HepG2 (cell line): ENCODE results near the gene SOS2. TPM values are rescaled to one million over a fixed set of nuclear protein-coding genes. Genes with fewer than 3 reads are reported as not detected.

ENCODE experiments used
- ATAC-seq: fragments of 200-7000 bp; cut with Tn5 transposase; 3 replicates; pipeline ENCODE4 v1.9.1; 2020; ENCODE audit warnings: mild to moderate bottlenecking, moderate library complexity
- BruUV-seq: library from RNA; stranded (reverse); fragments of 400-500 nt; replicated peaks from 2 replicates; lab custom pipeline; 2021; lab: Mats Ljungman, UMichigan
- CTCF ChIA-PET: fragments of 300-600 bp; formaldehyde crosslinking; extraction: SDS; loops from one replicate; lab custom pipeline; 2021; ENCODE audit warnings: low total read pairs, inconsistent platforms, low intra/inter-chr PET ratio; lab: Yijun Ruan, JAX
- POLR2A ChIA-PET: fragments of 350-600 bp; sonication (Branson Sonifier 250); formaldehyde crosslinking; loops from one replicate; lab custom pipeline; 2020; ENCODE audit warnings: antibody characterized with exemption, inconsistent platforms; lab: Yijun Ruan, JAX
- DNase-seq: peaks from one replicate; pipeline ENCODE4 v3.0.0-alpha.2; 2015; ENCODE audit warnings: low spot score
- FAIRE-seq: peaks from 3 replicates; lab custom pipeline; 2011; peaks lifted over from hg19 to GRCh38; lab: Jason Lieb, UNC
- H2AFZ ChIP-seq: one replicate; pipeline ENCODE4 v1.6.1; 2011; ENCODE audit warnings: low read length, inconsistent platforms
- H3K27ac ChIP-seq: fragments of 300-600 bp; 3 replicates; pipeline ENCODE4 v1.8.0; 2011; ENCODE audit warnings: mixed run types, mild to moderate bottlenecking, mixed read lengths, low read length, inconsistent platforms; ENCODE audit not compliant: insufficient read depth; ENCODE audit errors: extremely low read length
- H3K27me3 ChIP-seq, 2 experiments: fragments of 200-600 bp in 1 of 2; 2 replicates in 1 of 2; 3 replicates in 1 of 2; pipeline versions ENCODE4 v1.6.0 to v1.8.0; 2011; ENCODE audit warnings: low read length in 2 of 2, mild to moderate bottlenecking in 2 of 2, moderate library complexity in 2 of 2, inconsistent platforms in 1 of 2; ENCODE audit not compliant: insufficient read depth in 2 of 2, control insufficient read depth in 1 of 2
- H3K36me3 ChIP-seq, 2 experiments: fragments of 200-600 bp in 1 of 2; replicated peaks in 1 of 2; 2 replicates in 1 of 2; 3 replicates in 1 of 2; pipeline versions ENCODE4 v1.5.1 to v1.8.0; 2011; ENCODE audit warnings: low read length in 2 of 2, inconsistent platforms in 1 of 2; ENCODE audit not compliant: insufficient read depth in 2 of 2, control insufficient read depth in 1 of 2
- H3K4me1 ChIP-seq: 2 replicates; pipeline ENCODE4 v1.5.1; 2012; ENCODE audit warnings: low read length, inconsistent platforms; ENCODE audit not compliant: insufficient read depth
- H3K4me2 ChIP-seq: 2 replicates; pipeline ENCODE4 v1.6.0; 2011; ENCODE audit warnings: low read depth, low read length, inconsistent platforms
- H3K4me3 ChIP-seq, 3 experiments: fragments of 200-600 bp in 1 of 3; sonication (generic), shearing (Covaris generic) in 1 of 3; replicated peaks in 1 of 3; 2 replicates each; pipeline ENCODE4 v1.5.1; 2011 to 2016; ENCODE audit warnings: low read length in 3 of 3, inconsistent platforms in 2 of 3, low read depth in 2 of 3, mild to moderate bottlenecking in 2 of 3, control low read depth in 1 of 3, mixed read lengths in 1 of 3; ENCODE audit not compliant: insufficient read depth in 1 of 3
- H3K79me2 ChIP-seq: one replicate; pipeline ENCODE4 v1.6.1; 2011; ENCODE audit warnings: low read length, inconsistent platforms; ENCODE audit not compliant: insufficient read depth
- H3K9ac ChIP-seq: 2 replicates; pipeline ENCODE4 v1.6.0; 2011; ENCODE audit warnings: mild to moderate bottlenecking, low read depth, low read length, inconsistent platforms; ENCODE audit not compliant: insufficient read depth
- H3K9me3 ChIP-seq: 2 replicates; pipeline ENCODE4 v1.5.1; 2012; ENCODE audit warnings: mild to moderate bottlenecking, low read length
- H4K20me1 ChIP-seq: 2 replicates; pipeline ENCODE4 v1.6.0; 2011; ENCODE audit warnings: inconsistent platforms, mild to moderate bottlenecking, low read length, moderate library complexity; ENCODE audit not compliant: insufficient read depth
- CEBPG ChIP-seq: IDR thresholded peaks from 2 replicates; pipeline ENCODE4 v1.6.1; 2016
- EHMT2 ChIP-seq: fragments of 200-600 bp; sonication (generic); IDR thresholded peaks from 2 replicates; pipeline ENCODE4 v1.7.0; 2017; ENCODE audit warnings: antibody characterized with exemption, low read depth, low read length, borderline replicate concordance
- MYPOP ChIP-seq: sonication (generic); formaldehyde crosslinking; IDR thresholded peaks from 2 replicates; pipeline ENCODE4 v1.8.1; 2023; ENCODE audit warnings: mild to moderate bottlenecking, moderate library complexity, missing genetic modification reagents
- TMF1 ChIP-seq: sonication (generic); formaldehyde crosslinking; IDR thresholded peaks from 2 replicates; pipeline ENCODE4 v1.8.1; 2022; ENCODE audit warnings: low read depth, missing genetic modification reagents
- ZNF609 ChIP-seq: sonication (generic); formaldehyde crosslinking; IDR thresholded peaks from 2 replicates; pipeline ENCODE4 v1.4.0; 2020; ENCODE audit warnings: mild to moderate bottlenecking, missing genetic modification reagents, borderline replicate concordance
- in situ Hi-C: cut with HindIII; loops from 2 replicates; pipeline ENCODE4 v1.10.0; 2017; ENCODE audit warnings: low pct_unique_long_range_greater_than_20kb; ENCODE audit not compliant: extremely low pct_ligation_motif_present
- intact Hi-C: fragments of 100-400 bp; cut with micrococcal nuclease; formaldehyde crosslinking; loops from one replicate; pipeline ENCODE4 v1.10.0; 2022; ENCODE audit not compliant: unreplicated experiment
- polyA plus RNA-seq, 8 experiments: library from polyadenylated mRNA; depleted of rRNA in 3 of 8; stranded (reverse) in 7 of 8; unstranded in 1 of 8; fragments of >200 nt; fragmentation: Illumina TruSeq in 4 of 8; extraction: Trizol in 4 of 8; gene quantifications; 2 replicates each; pipeline versions ENCODE4 v1.2.1 to v1.2.3, GENCODE V29; 2011 to 2016; ENCODE audit warnings: low read depth in 4 of 8, missing spikeins in 1 of 8, mixed read lengths in 1 of 8; ENCODE audit not compliant: insufficient read depth in 1 of 8
- total RNA-seq, 5 experiments: library from RNA; depleted of rRNA; stranded (reverse); fragments of >200 nt; fragmentation: Illumina TruSeq; extraction: Trizol; gene quantifications; 2 replicates each; pipeline ENCODE4 v1.2.3, GENCODE V29; 2016; ENCODE audit warnings: low read depth in 1 of 5
- TF ChIP-seq, protein P1 (sequence below): sonication (generic); formaldehyde crosslinking; IDR thresholded peaks from 2 replicates; pipeline ENCODE4 v1.4.0; 2020; ENCODE audit warnings: missing genetic modification reagents, borderline replicate concordance
- TF ChIP-seq, protein P2 (sequence below): sonication (generic); formaldehyde crosslinking; IDR thresholded peaks from 2 replicates; pipeline ENCODE4 v1.4.0; 2020; ENCODE audit warnings: missing genetic modification reagents, borderline replicate concordance

SOS2 gene
- total and polyA plus RNA-seq, 2 of the 13 experiments (the other 11 are each of a cell fraction or from before 2014, with no cell fraction given): 9.3 to 12.1 TPM

DNA sequence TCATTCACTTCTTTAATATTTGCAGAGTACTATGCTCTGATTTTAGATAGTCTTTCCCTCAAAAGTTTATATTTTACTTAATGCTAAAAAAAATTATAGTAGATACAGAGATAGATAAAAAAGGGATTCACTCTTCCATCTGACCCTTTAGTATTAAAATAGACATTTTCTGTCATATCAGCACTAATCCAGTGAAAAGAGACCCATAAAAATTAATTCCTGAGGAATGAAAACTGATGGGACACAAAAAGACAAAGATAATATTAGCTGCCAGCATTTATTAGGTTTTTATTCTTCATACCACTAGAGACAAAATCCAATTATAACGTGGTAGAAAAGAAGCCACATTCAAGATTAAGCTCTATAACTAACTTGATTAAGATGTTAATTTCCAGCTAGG lies 45.3 kb downstream of the SOS2 start (continued):
- TF ChIP-seq ZNF609 (CRISPR knock-in tag): no peak

DNA sequence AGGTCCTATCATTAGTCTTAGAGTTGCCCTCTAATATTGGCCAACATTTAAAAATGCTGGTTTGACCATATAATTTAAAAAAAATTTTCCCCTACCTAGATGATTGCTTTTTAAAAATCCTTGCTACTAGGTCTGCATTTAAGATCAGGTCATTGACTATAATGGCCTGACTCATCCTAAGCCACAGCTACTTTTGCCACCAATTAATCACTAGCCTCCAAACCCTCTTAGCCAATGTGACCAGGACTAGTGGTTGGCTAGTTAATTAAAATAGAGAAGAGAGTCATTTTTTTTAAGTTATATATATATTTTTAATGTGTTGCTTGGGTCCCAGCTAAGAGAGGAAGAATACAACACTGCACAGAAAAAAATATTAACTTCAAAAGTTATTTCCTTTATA lies 57.5 kb downstream of the SOS2 start:
- Histone ChIP-seq H3K27ac (no peak overlapping the region), H3K27me3 (no peaks in the 10 kb centered on the region), H3K4me2 (no peak overlapping the region), H3K9me3 (no peaks in the 10 kb centered on the region), H4K20me1 (no peaks in the 10 kb centered on the region), H3K36me3 (peaks cover 0 to 7% of the 10 kb centered on the region in 2 experiments; a peak in 2 of 5 replicates), H3K9ac (no peak overlapping the region), H3K4me1 (no peaks in the 10 kb centered on the region), H3K79me2 (no peaks in the 10 kb centered on the region), H2AFZ (no peak overlapping the region), H3K4me3 (no peak overlapping the region)
- in situ Hi-C loops: no loop called here
- ChIA-PET POLR2A (no interaction called here), CTCF (no interaction called here)
- intact Hi-C loops: no loop called here
- TF ChIP-seq MYPOP (CRISPR knock-in tag): no peak
- no peak for TF ChIP-seq CEBPG
- TF ChIP-seq, protein P1, sequence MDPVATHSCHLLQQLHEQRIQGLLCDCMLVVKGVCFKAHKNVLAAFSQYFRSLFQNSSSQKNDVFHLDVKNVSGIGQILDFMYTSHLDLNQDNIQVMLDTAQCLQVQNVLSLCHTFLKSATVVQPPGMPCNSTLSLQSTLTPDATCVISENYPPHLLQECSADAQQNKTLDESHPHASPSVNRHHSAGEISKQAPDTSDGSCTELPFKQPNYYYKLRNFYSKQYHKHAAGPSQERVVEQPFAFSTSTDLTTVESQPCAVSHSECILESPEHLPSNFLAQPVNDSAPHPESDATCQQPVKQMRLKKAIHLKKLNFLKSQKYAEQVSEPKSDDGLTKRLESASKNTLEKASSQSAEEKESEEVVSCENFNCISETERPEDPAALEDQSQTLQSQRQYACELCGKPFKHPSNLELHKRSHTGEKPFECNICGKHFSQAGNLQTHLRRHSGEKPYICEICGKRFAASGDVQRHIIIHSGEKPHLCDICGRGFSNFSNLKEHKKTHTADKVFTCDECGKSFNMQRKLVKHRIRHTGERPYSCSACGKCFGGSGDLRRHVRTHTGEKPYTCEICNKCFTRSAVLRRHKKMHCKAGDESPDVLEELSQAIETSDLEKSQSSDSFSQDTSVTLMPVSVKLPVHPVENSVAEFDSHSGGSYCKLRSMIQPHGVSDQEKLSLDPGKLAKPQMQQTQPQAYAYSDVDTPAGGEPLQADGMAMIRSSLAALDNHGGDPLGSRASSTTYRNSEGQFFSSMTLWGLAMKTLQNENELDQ (CRISPR knock-in tag): no peak
- TF ChIP-seq, protein P2, sequence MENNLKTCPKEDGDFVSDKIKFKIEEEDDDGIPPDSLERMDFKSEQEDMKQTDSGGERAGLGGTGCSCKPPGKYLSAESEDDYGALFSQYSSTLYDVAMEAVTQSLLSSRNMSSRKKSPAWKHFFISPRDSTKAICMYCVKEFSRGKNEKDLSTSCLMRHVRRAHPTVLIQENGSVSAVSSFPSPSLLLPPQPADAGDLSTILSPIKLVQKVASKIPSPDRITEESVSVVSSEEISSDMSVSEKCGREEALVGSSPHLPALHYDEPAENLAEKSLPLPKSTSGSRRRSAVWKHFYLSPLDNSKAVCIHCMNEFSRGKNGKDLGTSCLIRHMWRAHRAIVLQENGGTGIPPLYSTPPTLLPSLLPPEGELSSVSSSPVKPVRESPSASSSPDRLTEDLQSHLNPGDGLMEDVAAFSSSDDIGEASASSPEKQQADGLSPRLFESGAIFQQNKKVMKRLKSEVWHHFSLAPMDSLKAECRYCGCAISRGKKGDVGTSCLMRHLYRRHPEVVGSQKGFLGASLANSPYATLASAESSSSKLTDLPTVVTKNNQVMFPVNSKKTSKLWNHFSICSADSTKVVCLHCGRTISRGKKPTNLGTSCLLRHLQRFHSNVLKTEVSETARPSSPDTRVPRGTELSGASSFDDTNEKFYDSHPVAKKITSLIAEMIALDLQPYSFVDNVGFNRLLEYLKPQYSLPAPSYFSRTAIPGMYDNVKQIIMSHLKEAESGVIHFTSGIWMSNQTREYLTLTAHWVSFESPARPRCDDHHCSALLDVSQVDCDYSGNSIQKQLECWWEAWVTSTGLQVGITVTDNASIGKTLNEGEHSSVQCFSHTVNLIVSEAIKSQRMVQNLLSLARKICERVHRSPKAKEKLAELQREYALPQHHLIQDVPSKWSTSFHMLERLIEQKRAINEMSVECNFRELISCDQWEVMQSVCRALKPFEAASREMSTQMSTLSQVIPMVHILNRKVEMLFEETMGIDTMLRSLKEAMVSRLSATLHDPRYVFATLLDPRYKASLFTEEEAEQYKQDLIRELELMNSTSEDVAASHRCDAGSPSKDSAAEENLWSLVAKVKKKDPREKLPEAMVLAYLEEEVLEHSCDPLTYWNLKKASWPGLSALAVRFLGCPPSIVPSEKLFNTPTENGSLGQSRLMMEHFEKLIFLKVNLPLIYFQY (CRISPR knock-in tag): no peak
- TF ChIP-seq EHMT2: no peak
- TF ChIP-seq TMF1 (CRISPR knock-in tag): no peak
- ATAC-seq (no peak), FAIRE-seq (no peak), DNase-seq (no peak)
- BruUV-seq: no TSS peak
